CD4-positive, alpha-beta T cell treated with Interleukin-2 at 100 ng/mL for 4 hours (primary cell): ENCODE measurements around the gene CHD9NB.
"Not testable (repeated sequence)": the region's sequence is repeated elsewhere in the genome, so short reads cannot be mapped to it uniquely, and the experiment has no call there.

Source experiments
- DNase-seq: peaks from one replicate; pipeline ENCODE4 v3.0.0-alpha.2; 2020; ENCODE audit warnings: low spot score

Gene CHD9NB

DNA sequence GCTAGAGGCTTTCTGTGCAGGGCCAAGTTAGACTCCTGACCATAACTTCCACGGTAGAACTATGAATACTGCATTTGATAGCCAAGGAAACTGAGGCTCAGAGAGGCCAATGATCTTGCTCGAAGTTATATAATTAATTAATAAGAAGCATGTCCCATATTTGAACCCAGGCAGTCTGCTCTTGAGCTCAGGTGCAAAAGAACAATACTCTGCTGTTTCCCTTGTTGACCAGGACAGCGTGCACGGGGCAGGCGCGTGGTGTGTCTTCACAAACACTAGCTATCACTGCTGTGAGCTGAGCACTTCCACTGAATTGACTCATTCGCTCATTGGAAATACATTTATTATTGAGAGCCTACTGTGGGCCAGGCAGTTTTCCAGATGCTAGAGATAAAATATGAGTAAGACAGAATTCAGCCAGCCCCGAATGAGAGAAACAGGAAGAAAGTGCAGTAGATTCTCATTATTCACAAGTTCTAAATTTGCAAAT is 3.7 kb upstream of the CHD9NB start:
- no peak for DNase-seq

DNA sequence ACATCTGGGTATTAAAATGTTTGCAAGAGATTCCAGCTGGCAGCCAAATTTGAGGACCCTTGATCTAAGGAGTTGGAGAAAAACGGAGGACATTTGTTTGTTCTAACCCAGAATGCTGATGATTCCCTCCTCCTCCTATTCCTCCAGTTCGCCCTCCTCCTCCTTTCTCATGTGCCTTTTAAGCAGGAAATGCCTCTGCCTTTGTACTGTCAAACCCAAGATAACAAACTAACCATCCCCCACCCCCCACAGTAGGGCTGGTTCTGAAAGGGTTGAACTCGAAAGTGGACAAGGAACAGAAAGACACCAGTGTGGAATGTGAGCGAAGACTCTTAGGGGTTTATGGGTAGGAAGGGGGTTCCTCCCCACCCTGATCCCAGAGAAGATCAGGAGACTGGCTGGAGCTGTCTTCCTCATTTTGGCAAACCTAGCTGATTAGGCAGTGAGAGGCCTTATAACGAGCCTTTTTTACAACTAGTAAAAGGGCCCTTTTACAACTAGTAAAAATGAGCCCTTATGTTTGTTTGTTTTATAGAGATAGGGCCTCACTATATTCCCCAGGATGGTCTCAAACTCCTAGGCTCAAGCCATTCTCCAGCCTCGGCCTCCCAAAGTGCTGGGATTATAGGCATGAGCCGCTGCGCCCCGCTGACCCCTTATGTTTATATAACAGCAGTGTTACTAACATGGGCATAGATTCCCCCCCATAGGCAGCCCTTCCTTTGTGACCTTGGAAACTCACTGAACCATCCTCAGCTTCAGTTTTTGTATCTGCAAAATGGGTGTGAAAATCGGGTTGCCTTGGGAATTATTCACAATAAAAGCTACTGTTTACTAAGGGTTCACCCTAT is 3.1 kb upstream of the CHD9NB start:
- peak; percentile 9 for DNase-seq

DNA sequence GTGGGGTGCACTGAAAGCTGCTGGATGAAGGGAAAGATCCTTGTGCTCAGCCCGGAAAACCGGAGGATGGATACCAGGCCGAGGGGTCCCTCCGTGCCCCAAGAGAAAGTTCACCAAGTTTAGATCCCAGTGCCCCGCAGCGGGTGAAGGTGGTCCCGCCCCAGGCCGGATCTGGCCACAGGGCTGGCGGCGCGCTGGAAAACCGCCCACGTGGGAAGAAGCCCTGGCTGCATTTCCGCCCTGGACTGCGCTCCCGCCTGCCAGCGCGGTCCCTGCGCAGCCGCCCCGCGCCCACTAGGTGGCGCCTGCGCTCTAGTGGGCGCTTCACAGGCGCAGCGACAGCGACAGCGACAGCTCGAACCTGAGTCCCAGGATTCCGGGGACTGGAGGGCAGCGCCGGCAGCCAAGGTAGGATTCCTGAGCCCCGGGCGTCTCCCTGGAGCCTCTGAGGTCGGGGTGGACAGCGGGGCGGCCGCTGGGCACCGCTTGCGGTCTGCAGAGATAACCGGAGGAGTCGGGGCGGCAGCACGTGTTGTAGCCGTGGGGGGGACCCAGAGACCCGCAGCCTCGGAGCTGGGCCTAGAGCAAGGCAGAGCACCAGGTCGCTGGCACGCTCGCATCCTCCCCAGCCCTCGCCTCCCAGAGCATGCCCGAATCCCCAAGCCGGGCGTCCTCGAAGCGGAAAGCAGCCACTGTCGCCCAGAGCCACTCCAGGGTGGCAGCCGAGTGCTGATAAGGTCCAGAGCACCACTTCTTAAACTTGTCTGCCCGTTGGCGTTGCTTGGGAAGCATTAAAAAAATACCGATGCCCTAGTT is 2.2 kb upstream of the CHD9NB start, which contains the start of gene CHD9:
TSS of gene CHD9 (plus strand) at position 322 of the 816 bp plus-strand sequence. CDS start 101,099 bp downstream, outside the sequence.
- DNase-seq: peak; percentile 69

DNA sequence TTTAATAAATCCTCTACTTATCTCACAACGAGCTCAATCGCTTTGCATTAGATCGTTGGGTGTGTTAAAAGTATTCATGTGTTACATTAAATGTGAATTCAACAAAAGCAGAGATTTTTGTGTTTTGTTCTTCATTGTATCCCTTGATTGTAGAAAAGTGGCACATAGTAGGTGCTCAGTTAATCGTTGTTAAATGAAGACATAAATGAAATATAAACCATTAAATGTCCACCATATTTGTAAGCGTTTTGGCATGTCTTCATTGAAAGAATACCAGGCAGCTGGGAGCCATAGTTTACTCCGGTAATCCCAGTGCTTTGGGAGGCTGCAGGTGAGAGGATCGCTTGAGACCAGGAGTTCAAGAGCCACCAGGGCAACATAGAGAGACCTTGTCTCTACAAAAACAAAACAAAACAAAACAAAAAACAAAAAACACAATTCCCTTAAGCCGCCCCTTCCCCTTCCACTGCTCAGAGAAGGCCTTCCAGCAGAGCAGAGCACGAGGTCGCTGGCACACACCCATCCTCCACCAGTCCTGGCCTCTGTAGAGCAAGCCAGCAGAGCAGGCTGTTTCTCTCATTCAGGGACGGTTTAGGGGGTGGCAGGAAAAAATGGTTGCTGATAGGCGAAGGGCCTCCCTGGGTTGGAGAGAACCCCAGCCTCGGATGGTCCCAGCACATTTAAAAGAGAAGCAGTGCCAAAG is 1.4 kb upstream of the CHD9NB start:
- DNase-seq: no peak

DNA sequence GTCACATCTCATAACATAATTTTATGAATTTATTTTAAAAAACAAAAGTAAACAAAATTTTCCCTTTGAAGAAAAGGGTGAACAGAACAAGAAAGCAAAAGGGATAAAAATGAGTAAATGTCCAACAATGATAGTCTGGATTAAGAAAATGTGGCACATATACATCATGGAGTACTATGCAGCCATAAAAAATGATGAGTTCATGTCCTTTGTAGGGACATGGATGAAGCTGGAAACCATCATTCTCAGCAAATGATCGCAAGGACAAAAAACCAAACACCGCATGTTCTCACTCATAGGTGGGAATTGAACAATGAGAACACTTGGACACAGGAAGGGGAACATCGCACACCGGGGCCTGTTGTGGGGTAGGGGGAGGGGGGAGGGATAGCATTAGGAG is 1.4 kb downstream of the CHD9NB start:
- not testable (repeated sequence) for DNase-seq

DNA sequence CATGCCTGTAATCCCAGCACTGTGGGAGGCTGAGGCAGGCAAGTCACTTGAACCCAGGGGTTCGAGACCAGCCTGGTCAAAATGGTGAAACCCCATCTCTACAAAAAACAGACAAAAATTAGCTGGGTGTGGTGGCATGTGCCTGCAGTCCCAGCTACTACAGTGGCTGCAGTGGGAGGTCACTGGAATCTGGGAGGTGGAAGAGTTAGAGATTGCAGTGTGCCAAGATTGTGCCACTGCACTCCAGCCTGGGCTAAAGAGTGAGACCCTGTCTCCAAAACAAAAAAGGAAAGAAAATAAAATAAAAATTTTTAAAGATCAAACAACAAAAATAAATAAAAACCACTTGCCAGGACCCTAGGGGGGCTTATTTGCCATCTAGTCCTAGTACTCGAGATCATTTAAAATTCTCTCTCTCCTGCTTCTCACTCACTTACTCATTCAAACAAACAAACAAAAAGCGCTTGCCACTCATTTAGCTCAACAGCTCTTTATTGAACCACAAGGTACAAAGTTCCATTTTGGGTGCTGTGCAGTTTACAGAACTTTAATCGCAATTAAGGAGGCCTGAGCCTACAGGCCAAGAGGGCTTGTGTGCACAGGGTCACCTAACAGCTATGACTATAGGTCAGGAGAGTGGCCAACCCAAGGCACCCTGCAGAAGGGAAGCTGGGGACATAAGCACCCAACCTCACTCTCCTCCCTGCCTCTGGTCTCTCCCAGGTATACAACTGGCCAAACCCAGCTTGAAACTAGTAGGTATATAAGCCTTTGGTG is 4.4 kb downstream of the CHD9NB start:
- no peak for DNase-seq

DNA sequence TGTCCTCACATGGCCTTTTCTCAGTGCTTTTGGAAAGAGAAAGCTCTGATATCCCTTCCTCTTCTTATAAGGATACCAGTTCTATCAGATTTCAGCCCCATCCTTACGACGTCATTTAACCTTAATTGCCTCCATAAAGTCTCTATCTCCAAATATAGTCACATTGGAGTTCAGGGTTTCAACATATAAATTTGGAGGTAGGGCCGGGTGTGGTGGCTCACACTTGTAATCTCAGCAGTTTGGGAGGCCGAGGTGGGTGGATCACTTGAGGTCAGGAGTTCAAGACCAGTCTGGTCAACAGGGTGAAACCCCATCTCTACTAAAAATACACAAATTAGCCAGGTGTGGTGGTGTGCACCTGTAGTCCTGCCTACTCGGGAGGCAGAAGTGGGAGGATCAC is 5.2 kb downstream of the CHD9NB start:
- DNase-seq: not testable (repeated sequence)

DNA sequence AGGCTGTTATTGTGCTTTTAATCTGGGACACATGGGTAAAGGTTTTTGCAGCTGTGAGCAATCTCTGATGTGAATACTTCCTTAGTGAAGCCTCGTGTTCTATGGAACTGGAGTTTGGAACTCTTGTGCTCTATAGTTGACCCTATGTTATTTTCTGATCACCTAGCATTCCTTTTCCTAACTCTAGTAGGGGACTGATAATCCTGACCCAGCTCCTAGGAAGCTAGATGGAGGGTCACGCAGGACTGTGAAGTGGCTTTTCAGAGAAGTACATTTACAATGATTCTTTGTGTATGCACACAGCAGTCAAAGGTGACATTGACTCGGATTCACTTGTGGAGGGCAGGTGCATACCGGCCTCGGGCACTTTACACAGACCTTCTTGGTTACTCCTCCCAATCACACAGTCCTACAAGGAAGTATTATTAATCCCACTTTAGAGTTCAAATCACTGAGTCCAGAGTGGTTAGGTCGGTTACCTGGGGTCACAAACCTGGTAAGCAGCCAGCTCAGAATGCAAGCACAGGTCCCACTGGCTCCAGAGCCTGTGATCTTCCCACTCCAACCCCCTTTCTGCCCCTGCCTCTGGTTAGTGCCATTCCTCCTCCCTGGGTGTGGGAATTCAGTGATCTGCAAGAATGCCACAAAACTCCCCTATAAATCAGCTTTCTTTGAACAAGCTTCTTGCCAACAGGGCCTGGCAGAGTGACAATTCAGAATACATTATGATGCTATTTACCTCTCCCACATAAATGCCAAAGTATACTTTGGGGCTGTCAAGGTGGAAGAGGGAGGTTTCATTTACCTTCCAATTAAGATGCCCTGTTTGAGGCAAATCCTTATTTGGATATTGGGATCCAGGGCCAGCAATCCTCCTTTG is 7.1 kb downstream of the CHD9NB start:
- DNase-seq: no peak

DNA sequence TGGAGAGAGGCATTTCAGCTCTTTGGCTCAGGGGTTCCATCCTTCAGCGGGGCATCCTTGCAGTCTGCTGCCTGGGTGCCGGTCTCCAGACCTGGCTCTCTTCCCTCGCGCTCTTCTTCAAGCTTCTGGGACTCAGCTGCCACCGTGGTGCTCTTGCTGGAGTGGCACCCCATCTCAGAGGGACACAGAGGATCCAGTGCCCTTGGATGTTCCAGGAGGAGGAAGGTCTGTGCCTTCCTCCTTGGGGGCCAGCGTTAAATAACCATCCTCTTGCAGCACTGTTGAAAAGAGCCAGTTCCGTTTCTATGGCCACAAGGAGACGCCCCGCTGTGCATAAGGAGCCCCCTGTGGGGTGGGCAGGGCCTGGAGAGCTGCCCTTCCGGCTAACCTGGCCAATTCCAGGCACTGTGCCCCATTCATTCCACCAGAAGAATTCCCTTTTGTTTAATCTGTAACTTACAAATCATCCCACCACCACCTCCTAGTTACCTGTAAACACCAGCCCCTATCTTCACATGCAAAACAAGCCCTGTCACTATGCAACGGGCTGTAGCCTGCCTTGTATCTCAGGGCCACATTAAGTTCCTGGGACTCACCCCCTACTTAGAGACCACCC is 8.6 kb downstream of the CHD9NB start:
- no peak for DNase-seq

DNA sequence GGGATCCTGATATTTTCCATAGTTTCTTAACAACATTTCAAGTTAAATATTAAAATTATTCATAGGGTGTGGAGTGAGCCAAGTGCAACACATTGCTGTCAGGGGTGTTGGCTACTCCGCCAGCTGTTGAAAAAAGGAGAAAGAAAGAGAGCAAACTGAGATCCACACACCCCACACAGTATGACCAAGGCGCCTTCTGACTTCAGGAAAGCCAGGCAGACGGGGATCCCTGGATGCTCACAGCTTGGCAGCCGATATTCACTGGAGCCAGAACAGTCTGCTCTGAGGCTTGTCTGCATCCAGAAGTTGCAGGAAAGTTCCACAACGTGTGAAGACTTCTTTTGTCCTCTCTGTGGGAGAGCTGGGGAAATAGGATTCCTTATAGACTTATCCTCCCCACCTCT is 9.3 kb downstream of the CHD9NB start:
- no peak for DNase-seq

DNA sequence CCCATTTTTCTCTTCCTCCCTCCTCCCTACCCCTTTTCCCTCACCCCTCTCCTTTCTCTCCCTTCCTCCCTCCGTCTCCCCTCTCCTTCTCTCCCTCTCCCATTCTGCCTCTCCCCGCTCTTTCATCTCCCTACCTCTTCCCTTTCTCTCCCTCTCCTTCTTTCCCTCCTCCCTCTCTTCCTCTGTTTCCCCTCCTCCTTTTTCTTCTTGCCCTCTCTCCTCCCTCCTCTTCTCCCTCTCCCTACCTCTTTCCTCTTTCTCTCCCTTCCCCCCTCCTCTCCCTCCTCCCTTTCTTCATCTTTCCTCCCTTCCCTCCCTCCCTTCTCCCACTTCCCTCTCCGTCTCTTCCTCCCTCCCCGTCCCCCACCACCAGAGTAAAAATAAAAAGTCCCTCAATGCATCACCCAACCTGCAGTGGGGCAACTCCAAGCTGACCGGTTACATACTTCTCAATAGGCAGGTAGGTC is 10.4 kb downstream of the CHD9NB start:
- DNase-seq: no peak

DNA sequence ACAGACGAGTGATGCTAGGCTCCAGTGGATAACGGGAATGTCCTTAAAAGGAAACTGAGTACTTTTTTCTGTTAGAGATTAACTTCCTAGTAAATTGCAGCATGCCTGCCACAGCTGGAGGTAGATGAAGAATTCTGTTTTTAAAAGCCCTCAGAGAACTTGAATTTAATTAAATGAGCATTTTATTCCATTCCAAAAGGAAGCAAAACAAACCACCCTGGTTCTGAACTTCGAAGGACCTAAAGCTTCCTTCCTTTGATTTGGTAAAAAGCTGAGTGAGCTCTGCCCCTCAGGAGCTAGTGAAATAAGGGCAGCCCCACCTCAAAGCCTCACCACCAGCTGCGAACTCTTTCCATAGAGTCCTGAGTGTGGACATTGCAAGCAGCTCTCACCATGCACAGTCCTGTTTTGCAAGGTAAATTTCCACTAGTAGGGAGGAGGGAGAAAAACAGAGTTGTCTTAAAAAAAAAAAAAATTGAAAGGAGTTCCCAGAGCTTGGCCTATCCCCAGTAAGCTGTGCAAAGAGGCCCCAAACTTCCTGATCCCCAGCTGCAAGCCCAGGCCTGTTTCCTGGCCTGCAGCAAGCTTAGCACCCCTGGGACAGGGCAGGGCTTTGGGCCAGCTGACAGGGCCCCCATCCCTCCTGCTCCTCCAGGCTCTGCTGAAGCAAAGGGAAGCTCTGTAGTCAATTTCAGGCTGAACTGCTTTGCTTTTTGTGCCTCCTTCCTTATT is 11.2 kb downstream of the CHD9NB start:
- DNase-seq: no peak

DNA sequence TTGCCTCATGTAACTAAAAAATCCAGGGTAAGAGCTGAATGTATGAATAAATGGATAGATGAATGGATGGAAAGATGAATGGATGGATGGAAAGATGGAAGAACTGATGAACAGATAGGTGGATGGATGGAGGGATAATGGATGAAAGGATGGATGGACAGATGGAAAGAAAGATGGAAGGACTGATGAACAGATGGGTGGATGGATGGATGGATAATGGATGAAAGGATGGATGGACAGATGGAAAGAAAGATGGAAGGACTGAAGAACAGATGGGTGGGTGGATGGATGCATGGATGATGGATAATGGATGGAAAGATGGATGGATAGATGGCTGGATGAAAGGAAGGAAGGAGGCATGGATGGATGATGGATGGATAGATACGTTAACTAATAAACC is 11.9 kb downstream of the CHD9NB start:
- DNase-seq: no peak

DNA sequence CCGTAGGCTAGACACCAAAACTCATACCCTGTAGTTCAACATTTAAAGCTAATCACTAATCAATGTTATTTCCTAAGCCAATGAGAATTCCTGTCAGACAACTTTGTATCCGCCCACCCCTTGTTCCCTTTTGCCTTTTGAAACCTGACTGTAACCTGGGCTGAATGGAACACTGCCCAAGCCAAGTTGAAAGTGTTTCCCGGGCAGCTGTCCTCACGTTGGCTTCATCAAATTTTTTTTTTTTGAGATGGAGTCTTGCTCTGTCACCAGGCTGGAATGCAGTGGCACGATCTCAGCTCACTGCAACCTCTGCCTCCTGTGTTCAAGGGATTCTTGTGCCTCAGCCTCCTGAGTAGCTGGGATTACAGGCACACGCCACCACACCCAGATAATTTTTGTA is 16.0 kb downstream of the CHD9NB start:
- not testable (repeated sequence) for DNase-seq

DNA sequence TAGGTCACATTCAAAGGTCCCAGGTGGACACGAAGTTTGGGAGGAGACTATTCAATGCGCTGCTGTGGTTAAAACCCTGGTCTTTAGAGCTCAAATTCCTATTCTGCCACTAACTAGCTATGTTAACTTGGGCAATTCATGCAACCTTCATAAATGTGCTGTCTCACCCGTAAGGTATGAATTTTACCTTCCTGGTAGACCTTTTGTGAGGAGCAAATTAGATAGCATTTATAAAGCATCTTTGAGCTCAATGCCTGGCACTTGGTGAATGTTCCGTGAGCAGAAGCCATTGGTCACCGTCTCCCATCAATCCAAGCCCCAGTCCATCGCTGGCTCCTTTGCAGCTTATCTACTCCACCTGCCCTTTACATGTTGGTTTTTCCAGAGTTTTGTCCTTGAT is 16.6 kb downstream of the CHD9NB start:
- DNase-seq: no peak

DNA sequence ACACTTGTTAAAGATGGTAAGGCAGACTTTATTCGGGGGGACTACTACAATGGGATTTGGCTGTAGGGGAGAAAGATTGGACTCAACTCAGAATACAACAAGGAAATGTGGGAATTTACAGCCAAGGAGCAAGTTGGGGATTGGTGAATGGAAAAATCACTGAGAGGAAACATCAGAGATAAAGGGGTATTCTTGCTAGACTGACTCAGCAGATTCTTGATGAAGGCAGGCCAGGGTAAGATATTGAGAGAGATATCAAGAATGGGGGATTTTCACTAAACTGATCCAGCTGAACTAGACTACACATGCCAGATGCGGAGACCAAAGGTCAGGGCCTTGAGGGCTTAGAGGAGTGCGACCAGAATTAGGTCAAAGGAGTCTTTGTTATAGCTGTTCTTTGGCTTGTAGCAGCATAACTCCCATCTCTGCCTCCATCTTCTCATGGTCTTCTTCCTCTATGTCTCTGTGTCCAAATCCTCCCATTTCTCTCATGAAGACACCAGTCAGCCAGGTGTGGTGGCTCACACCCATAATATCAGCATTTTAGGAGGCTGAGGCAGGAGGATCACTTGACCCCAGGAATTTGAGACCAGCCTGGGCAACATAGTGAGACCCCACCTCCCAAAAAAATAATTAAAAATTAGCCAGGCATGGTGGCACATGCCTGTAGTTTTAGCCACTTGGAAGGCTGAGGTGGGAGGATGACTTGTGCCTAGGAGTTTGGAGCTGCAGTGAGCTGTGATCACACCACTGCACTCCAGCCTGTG is 17.3 kb downstream of the CHD9NB start:
- DNase-seq: no peak

DNA sequence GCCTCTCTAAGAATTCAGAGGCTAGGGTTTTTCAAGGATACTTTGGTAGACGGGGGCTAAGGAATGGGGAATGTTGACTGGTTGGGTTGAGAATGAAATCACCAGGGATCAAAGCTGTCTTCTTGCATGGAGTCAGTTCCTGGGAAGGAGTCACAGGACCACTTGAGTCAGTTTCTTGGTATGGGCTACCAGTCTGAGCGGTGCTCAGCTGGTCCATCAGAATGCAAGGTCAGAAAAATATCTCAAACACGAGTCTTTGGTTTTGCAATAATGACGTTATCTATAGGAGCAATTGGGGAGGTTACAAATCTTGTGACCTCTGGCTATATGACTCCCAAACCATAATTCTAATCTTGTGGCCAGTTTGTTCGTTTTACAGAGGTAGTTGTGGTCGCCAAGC is 18.4 kb downstream of the CHD9NB start:
- no peak for DNase-seq

DNA sequence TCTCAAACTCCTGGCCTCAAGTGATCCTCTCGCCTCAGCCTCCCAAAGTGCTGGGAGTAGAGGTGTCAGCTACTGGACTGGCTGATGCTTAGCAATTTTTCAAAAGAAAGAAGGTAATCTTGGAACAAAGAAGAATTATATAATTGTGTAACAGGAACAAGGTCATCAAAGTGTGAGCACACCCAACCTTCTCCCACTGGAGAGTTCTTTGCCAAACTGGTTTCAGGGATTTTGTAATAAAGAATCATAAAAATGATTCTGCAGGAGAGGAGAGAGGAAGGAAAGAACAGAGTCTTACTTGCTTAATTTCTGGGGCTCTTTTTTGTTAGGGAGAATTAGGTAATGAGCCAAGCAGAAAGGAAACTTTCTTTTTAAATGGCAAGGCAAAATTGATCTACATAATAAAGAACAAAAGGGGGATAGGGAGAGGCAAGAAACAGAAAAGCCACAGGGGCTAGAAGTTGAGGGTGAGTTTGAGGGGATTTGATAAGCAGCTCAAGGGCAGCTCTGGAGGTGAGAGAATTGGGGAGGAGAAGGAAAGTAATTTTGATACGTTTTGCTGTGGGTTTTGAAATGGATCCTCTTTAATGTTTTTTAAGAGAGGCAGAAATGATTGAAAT is 21.3 kb downstream of the CHD9NB start:
- no peak for DNase-seq
